Thyroid gland (tissue), 4 donors: ENCODE results near the gene RNF220.

Experiments used
- POLR2A ChIP-seq, 2 donors: fragments of 450-650 bp; IDR thresholded peaks; one replicate each; pipeline ENCODE4 v1.6.1; 2017; ENCODE audit warnings: antibody characterized with exemption in 2 of 2, mild to moderate bottlenecking in 2 of 2, moderate library complexity in 1 of 2
- TF ChIP-seq, protein P1 (sequence below), 6 experiments: fragments of 200-600 bp in 3 of 6; fragments of 450-650 bp in 3 of 6; sonication (generic) in 3 of 6; IDR thresholded peaks; one replicate each; pipeline ENCODE4 v1.5.1; 2016 to 2019; ENCODE audit warnings: antibody characterized with exemption in 6 of 6, mild to moderate bottlenecking in 2 of 6, inconsistent platforms in 1 of 6, moderate library complexity in 1 of 6

GRCh38 chr1:44485934-44486460, 80.9 kb downstream of the RNF220 start:
- TF ChIP-seq, protein P1, sequence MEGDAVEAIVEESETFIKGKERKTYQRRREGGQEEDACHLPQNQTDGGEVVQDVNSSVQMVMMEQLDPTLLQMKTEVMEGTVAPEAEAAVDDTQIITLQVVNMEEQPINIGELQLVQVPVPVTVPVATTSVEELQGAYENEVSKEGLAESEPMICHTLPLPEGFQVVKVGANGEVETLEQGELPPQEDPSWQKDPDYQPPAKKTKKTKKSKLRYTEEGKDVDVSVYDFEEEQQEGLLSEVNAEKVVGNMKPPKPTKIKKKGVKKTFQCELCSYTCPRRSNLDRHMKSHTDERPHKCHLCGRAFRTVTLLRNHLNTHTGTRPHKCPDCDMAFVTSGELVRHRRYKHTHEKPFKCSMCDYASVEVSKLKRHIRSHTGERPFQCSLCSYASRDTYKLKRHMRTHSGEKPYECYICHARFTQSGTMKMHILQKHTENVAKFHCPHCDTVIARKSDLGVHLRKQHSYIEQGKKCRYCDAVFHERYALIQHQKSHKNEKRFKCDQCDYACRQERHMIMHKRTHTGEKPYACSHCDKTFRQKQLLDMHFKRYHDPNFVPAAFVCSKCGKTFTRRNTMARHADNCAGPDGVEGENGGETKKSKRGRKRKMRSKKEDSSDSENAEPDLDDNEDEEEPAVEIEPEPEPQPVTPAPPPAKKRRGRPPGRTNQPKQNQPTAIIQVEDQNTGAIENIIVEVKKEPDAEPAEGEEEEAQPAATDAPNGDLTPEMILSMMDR (IDR thresholded peaks at IDR 0.05), result no peak
- no peak for TF ChIP-seq POLR2A (IDR thresholded peaks at IDR 0.05)
